T1000 (cell line): ENCODE results near the gene NUDT3.
"Not testable (repeated sequence)": the region's sequence is repeated elsewhere in the genome, so short reads cannot be mapped to it uniquely, and the experiment has no call there.

Experiments used
- DNase-seq: peaks from one replicate; lab custom pipeline; 2025; ENCODE audit warnings: mixed read lengths; lab: John Stamatoyannopoulos, UW

Gene NUDT3

DNA sequence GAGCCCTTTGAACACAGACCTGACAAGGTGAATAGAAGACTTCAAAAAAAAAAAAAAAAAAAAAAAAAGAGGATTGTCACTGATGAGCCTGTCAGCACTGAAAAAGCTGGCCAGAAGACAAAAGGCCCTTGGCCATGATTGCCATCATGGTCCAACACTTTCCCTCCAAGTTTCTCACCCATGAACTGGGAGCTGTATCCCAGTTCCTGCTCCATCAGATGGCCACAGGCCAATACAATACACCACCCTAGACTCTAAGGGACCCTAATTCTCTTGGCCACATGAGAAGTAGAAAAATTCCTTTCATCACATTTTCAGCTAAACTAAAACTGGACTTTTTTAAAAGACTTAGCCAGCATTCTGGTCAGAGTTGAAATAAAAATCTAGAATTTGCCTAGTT, 50.2 kb downstream of the NUDT3 start:
- DNase-seq, result no peak

DNA sequence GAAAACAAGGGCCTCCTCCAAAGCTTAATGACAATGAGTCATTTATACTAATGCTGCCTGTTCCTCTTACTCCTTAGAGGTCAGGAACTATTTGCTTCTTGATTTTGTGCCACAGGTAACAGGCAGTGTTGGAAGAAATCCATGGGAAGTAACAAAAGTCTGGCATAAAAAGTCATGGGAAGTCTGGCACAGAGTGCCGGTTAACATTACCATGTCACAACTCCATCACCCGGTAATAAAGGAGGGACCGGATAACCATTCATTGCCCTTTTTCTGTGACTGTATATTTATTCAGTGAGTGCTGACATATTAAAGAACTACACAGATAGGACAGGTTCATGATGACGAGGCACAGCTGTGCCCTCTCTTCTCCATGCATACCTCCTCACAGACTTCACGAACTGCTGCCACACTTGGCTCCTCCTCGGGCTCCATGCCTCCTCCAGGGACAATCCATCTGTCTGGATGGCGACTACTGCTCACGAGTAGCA, 50.9 kb downstream of the NUDT3 start:
- DNase-seq, result peak; percentile 33

DNA sequence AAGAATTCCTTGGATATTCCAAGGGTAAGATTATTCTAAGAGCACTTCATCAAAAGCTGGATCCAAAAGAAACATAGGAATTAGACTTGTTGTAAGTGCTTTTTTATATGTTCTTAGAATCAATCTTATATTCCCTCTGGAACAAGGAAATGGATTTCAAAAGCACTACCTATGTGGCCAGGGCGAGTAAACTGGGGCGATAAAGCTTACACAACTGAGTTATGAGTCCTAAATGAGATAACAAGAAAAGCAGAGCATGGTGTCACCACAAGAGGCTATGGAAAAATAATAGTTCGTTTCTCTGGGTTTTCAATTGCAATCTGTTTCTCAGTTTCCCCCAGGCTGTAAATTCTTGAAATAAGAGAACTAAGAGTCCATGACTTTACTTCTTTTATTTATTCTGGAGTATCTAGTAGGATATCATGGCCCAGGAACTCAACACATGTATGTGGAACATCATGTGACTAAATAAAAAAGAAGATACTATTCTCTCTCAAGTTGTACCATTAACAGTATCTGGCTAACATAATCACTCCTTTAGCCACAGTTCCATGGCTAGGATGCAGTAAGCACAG, 51.5 kb downstream of the NUDT3 start:
- no peak for DNase-seq

DNA sequence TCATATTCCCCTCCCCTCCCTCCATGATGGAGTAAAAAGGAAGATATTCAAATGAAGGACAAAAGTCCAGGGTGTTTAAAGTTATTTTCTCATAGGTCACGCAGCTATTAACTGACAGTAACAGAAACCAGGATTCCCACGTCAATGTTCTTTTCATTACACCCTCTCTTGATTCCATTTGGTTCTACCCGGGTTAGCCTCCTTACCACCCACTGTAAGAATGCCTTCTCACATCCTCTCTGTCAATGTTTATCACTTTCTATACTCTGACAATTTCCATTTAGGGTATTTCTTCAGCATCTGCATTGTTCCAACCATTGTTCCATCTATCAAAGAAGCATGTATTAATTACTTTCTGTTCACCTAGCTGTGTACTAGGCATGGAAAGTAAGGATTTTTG, 52.1 kb downstream of the NUDT3 start:
- DNase-seq, result no peak

DNA sequence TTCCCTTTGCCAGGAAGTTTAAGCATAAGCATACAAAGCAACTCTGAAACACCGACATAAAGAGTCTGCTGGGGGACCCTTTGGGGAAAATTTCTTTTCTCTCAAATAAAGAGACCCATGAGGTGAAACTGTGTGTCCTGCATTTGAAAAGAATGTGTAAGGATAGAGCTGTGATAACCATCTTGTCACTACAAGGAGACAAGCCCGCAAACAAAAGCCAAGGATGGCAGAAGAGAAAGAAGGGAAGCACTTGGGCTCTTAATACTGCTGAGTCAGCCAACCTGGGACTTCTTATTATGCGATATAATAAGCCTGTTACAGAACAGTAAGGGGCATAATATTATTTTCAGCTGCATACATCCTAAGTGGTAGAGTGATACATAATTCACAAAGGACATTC, 52.5 kb downstream of the NUDT3 start:
- no peak for DNase-seq

DNA sequence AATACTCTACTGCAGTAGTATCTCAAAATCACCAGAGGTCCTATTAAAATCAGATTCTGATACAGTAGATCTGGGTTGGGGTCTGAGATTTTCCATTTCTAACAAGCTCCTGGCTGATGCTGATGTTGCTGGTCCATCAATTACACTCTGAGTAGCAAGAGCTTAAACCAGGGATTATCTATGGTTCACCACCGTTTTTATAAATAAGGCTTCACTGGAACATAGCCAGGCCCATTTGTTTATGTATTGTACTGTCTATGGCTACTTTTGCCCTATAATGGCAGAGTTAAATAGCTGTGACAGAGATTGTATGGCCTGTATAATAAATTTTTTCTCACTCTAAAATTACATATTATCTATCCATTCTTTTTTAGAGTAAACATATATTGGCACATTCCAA, 53.0 kb downstream of the NUDT3 start:
- no peak for DNase-seq

DNA sequence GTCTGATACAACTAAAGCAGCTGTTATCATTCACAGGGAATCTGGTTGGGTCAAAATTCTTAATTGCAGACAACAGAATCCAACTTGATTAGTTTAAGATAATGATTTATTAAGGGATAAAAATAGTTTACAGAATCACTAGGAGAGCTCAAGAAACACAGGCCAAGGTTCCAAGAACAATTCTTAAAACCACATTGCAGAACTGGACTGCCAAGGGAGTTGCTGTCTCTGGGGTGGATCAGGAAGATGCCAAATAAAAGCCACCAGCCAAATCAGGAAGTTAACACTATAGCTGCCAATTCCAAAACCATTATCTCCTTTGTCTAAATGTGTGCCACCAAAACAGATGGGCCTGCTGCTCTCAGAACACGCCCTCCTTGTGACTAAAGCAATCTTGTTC, 53.7 kb downstream of the NUDT3 start:
- DNase-seq, result no peak

DNA sequence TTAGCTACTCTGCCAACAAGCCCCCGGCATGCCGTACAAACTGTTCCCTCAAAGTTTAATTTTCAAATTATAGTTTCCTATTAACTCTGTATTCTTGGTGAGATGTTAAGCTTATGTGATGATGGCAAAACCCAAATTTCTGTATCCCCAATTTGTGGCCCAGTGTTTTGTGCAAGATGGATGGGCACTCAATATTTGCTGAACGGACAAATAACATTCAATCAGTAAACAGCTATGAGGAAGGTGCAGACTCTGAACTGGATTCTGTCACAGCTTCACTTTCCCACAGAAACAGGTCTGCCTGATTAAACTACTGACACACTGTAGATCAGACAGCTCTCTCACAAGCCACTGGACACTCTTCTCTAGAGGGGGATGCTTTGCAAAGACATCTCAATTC, 54.1 kb downstream of the NUDT3 start:
- DNase-seq, result no peak

DNA sequence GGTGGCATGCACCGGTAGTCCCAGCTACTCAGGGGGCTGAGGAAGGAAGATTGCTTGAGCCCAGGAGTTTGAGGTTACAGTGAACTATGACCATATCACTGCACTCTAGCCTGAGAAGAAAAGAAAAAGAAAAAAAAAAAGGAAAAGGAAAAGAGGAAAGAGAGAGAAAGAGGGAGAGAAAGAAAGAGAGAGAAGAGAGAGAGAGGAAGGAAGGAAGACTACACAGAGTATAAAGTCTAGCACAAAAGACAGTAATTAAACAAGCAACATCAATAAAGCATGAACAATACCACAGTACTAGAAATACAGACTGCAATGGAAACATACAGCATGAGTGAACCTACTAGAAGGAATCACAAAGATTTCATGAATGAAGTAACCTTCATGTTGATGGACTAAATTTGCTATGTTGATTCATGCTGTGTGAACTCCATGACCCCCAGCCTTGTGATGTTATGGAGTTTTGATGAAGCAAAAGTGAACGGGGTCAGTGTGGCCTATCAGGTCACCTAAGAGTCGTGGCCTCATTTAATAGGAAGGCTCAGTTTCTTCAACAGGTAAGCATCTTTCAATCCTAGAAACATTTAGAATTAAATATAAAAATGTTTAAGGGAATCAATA, 57.6 kb downstream of the NUDT3 start:
- no peak for DNase-seq

DNA sequence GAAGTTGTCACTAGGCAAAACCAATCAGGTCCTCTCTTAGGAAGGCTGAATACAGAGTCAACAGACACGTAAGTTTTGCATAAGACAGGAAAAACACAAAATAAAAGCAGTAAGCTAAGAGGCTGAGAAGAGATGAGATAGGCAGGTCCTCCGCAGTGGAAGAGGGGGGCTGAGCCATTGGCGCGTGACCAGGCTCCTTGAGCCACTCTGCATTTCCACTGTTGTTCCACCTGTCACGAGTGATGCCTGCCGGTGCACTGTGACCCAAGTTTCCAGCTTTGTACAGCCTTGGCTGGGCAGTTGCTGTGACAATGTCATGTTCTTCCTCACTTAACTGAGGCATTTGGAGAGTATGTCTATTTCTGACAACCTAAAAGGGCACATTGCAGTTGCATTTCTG, 58.6 kb downstream of the NUDT3 start:
- DNase-seq, result no peak

DNA sequence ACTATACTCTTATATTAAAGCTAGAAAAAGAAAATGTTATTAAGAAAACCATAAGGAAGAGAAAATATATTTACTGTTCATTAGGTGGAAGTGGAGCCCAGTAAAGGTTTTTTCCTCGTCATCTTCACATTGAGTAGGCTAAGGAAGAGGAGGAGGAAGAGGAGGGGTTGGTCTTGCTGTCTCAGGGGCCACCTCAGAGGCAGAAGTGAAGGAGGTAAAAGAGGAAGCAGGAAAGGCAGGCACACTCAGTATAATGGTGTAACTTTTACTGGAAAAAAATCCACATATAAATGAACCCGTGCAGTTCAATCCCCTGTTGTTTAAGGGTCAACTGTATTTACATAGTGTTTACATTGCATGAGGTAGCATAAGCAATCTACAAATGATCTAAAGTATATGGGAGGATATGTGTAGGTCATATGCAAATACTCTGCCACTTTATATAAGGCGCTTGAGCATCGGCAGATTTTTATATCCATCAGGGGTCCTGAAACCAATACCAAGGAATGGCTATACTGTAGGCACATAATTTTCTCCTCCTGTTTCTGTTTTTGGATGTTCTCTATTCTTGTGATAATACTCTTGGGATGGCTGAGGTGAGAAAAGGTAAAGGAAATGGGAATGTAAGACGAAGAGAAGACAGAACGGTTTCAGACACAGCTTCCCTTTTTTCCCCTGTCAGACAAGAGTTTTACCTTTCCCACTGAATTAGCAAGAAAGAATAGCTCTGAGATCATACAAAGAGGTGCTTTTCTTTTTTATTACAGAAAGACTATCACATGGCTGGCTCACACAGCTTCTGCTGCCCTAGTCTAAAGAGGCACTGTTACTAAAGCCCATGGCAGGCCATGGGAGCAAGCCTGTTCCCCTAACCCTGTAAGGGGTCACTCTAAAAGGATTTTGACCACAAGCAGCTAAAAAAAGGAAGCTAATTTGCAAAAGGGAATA, 59.9 kb downstream of the NUDT3 start:
- DNase-seq, result no peak

DNA sequence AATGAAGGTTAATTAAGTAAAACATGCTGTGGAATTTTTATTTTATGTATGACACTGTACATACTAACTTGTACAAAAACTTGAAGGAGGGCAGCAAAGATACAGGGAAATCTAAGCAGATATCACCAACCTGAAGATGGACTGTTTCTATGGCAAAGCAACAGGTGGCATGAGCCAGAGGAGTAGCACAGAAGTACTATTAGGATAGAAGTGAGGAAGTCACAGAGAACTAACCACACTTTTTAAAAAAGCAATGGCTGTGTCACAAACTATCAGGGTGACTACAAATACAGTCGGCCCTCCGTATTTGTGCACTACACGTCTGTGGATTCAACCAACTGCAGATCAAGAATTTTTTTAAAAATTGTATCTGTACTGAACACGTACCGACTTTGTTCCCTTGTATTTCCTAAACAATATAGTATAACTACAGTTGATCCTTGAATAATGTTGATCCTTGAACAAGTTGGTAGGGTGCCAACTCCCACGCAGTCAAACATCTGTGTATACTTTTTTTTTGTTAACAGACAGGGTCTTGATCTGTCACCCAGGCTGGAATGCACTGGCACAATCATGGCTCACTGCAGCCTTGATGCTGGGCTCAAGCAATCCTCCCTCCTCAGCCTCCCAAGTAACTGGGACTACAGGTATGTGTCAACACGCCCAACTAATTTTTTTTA, 61.0 kb downstream of the NUDT3 start:
- DNase-seq, result no peak

DNA sequence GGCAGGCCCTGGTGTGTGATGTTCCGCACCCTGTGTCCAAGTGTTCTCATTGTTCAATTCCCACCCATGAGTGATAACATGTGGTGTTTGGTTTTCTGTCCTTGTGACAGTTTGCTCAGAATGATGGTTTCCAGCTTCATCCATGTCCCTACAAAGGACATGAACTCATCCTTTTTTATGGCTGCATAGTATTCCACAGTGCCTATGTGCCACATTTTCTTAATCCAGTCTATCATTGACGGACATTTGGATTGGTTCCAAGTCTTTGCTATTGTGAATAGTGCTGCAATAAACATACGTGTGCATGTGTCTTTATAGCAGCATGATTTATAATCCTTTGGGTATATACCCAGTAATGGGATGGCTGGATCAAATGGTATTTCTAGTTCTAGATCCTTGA, 62.7 kb downstream of the NUDT3 start:
- not testable (repeated sequence) for DNase-seq

DNA sequence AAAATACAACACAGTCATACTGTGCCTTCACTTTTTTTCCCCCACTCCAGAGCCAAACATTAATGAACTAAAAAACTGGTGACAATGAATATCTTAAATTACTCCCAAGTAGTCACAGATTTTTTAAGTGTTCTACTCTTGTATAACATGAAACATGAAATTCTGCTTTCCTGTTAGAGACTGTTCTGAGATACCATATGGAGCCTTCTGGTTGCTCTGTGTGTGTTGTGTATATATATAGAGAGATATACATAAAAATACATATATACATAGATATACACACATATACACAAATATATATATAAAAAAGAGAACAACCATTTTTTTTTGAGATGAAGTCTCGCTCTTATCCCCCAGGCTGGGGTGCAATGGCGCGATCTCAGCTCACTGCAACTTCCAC, 63.5 kb downstream of the NUDT3 start:
- no peak for DNase-seq

DNA sequence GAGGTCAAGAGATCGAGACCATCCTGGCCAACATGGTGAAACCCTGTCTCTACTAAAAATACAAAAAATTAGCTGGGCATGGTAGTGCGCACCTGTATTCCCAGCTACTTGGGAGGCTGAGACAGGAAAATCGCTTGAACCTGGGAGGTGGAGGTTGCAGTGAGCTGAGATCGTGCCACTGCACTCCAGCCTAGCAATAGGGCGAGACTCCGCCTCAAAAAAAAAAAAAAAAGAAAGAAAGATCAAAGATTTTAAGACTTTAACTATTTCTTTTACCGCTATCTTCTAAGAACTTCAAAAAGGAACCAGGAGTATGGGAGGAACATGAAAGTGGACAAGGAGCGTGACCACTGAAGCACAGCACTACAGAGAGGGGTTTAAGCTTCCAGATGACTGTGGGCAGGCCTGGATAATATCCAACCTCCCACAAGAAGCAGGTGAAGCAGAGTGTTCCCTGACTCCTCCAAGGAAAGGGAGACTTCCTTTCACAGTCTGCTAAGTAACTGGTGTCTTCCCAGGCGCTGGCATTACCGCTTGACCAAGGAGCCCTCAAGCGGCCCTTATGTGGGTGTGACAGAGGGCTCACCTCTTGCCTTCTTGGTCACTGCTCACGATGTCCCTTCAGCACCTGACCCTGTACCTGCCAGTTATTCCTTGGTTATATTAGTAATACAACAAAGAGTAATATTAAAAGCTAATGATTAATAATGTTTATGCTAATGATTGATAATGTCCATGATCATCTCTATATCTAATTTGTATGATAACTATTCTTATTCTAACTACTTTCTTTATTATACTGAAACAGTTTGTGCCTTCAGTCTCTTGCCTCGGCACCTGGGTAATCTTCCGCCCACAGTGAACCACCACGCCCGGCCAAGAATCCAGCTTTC, 64.9 kb downstream of the NUDT3 start:
- DNase-seq, result not testable (repeated sequence)

DNA sequence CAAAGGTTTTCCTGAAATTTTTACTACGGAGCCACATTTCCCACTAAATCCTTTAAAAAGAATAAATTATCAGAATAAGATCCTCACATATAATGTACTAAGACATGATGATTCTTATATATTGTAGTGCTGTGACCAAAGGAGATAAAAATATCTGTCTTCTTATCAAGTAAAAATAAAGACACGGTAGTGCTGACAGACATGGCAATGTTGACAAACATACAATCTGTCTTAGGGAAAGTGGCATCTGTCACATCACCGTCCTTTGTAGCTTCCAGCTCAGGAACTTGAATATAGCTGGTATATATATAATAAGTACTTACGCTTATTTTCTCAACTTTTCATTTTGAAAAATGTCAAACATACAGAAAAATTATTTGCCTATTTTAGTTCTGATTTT, 66.8 kb downstream of the NUDT3 start:
- no peak for DNase-seq

DNA sequence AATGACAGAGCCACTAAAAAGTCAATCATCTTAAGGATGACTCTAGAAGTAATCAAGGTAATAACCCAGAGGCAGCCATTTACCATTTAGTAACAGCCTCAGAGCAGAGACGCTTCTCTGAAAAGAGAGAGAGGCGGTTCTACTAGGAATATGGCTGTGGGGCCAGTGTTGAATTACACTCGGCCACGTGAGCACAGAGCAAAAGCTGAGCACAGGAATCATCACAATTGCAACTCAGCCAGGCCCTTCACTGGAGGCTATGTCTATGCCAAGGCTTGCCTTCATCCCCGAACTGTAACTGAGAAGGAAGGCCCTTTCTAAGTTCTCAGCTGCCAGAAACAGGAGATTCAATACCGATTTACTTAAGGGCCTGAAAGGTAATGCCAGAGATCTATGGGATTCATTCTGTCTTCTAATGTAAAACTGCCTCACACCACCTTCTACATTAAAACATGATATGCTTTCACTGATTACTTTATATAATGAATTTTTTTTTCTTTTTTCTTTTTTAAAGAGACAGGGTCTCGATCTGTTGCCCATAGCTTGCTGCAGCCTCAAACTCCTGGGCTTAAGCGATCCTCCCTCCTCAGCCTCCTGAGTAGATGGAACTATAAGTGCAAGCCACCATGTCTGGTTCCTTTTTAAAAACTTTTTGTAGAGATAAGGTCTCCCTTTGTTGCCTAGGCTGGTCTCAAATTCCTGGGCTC, 67.6 kb downstream of the NUDT3 start:
- DNase-seq, result no peak

DNA sequence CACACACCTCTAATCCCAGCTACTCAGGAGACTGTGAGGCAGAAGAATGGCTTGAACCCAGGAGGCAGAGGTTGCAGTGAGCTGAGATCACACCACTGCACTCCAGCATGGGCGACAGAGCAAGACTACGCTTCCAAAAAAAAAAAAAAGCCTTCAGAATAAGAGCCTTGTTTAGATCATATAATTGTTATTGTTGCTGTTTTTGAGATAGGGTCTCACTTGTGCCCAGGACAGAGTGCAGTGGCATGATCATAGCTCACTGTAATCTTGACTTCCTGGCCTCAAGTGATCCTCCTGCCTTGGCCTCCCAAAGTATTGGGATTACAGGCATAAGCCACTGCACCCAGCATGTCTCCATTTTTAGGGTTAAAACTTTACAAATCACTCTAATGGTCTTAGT, 68.2 kb downstream of the NUDT3 start:
- DNase-seq, result not testable (repeated sequence)

DNA sequence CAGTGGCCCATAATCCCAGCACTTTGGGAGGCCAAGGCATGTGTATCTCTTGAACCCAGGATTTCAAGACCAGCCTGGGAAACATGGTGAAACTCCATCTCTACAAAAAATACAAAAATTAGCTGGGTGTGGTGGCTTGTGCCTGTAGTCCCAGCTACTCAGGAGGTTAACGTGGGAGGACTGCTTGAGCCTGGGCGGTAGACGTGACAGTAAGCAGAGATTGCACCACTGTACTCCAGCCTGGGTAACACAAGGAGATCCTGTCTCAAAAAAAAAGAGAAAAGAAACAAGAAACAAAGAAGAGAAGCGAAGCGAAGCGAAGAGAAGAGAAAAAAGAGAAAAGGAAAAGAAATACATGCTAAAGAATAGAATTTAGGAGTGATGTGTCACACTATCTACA, 69.2 kb downstream of the NUDT3 start:
- DNase-seq, result no peak

DNA sequence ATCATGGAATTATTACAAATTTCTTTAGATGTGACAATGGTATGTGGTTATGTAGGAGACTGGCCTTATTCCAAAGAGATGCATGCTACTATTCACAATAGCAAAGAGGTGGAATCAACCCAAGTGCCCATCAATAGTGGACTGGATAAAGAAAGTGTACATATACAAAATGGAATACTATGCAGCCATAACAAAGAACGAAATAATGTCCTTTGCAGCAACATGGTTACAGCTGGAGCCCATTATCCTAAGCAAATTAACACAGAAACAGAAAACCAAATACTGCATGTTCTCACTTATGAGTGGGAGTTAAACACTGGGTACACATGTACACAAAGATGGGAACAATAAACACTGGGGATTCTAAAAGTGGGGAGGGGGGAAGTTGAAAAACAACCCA, 69.7 kb downstream of the NUDT3 start:
- DNase-seq, result no peak

DNA sequence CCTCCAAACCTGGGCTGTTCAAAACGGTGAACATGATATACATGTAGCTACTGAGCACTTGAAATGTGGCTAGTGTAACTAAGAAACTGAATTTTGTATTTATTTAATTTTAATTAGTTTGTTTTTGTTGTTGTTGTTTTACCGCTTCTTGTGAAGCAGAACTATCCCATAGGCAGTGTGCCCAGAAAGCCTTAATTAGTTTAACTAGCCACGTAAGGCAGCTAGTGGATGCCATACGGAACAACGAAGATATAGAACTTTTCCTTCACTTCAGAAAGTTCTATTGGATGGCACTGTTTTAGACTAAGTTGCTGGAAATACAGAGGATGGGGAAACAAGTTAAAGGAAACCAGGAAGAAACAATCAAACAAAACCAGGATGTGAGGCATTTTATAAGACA, 70.6 kb downstream of the NUDT3 start:
- DNase-seq, result no peak
